GM12878 (cell line): ENCODE measurements around the gene FUBP3. TPM values are rescaled to one million over a fixed set of nuclear protein-coding genes. Genes with fewer than 3 reads are reported as not detected.

ENCODE experiments used
- PAX8 ChIP-seq: fragments of 450-650 bp; IDR thresholded peaks from 2 replicates; pipeline ENCODE4 v1.6.1; 2017; ENCODE audit warnings: mild to moderate bottlenecking, moderate library complexity
- polyA plus RNA-seq, 11 experiments: library from polyadenylated mRNA; depleted of rRNA in 4 of 11; unstranded in 6 of 11; stranded (reverse) in 5 of 11; fragments of >200 nt; fragmentation: Nextera tagmentation in 4 of 11; fragmentation: Illumina TruSeq in 1 of 11; extraction: Ambion mirVana in 4 of 11; extraction: Trizol in 1 of 11; gene quantifications; 1 replicate in 1 of 11; 2 replicates in 10 of 11; pipeline versions ENCODE4 v1.2.1 to v1.2.3, GENCODE V29; 2011 to 2016; ENCODE audit warnings: inconsistent platforms in 2 of 11, missing spikeins in 2 of 11, low read depth in 1 of 11
- total RNA-seq, 4 experiments: library from RNA; depleted of rRNA in 3 of 4; stranded (reverse); fragments of >200 nt in 3 of 4; fragmentation: Illumina TruSeq in 1 of 4; extraction: Trizol in 1 of 4; gene quantifications; 2 replicates each; pipeline versions ENCODE4 v1.2.1 to v1.2.3, GENCODE V29; 2013 to 2021
- TF ChIP-seq, protein P1 (sequence below): fragments of 450-650 bp; formaldehyde crosslinking; IDR thresholded peaks from 2 replicates; pipeline ENCODE4 v1.4.0; 2022; ENCODE audit warnings: mild to moderate bottlenecking, moderate library complexity
- TF ChIP-seq, protein P2 (sequence below): fragments of 450-650 bp; IDR thresholded peaks from 2 replicates; pipeline ENCODE4 v1.6.1; 2016; ENCODE audit warnings: mild to moderate bottlenecking, moderate library complexity, borderline replicate concordance
- TF ChIP-seq, protein P3 (sequence below): fragments of 450-650 bp; IDR thresholded peaks from 2 replicates; pipeline ENCODE4 v1.6.1; 2017; ENCODE audit warnings: mild to moderate bottlenecking, moderate library complexity
- TF ChIP-seq, protein P4 (sequence below): fragments of 450-650 bp; IDR thresholded peaks from 2 replicates; pipeline ENCODE4 v1.6.1; 2018; ENCODE audit warnings: borderline replicate concordance, mild to moderate bottlenecking; ENCODE audit not compliant: partially characterized antibody

Gene FUBP3
- total and polyA plus RNA-seq, 10 of the 15 experiments (the other 5 are each of a cell fraction or from before 2014, with no cell fraction given) = 2.4 to 49.4 (median 37.2) TPM

DNA sequence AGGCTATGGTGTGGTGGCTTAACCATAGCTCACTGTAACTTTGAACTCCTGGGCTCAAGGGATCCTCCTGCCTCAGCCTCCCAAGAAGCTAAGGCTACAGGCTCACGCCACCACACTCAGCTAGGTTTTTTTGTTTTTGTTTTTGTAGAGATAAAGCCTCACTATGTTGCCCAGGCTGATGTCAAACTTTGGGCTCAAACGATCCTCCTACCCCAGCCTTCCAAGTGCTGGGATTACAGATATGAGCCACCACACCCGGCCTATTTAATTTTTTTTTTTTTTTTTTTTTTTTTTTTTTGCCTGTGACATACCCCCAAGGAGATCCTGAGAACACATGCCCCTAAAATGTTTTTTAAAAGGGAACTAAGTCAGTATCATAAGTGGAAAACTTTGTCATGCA lies 10.4 kb downstream of the FUBP3 start (continued):
- TF ChIP-seq, protein P1, sequence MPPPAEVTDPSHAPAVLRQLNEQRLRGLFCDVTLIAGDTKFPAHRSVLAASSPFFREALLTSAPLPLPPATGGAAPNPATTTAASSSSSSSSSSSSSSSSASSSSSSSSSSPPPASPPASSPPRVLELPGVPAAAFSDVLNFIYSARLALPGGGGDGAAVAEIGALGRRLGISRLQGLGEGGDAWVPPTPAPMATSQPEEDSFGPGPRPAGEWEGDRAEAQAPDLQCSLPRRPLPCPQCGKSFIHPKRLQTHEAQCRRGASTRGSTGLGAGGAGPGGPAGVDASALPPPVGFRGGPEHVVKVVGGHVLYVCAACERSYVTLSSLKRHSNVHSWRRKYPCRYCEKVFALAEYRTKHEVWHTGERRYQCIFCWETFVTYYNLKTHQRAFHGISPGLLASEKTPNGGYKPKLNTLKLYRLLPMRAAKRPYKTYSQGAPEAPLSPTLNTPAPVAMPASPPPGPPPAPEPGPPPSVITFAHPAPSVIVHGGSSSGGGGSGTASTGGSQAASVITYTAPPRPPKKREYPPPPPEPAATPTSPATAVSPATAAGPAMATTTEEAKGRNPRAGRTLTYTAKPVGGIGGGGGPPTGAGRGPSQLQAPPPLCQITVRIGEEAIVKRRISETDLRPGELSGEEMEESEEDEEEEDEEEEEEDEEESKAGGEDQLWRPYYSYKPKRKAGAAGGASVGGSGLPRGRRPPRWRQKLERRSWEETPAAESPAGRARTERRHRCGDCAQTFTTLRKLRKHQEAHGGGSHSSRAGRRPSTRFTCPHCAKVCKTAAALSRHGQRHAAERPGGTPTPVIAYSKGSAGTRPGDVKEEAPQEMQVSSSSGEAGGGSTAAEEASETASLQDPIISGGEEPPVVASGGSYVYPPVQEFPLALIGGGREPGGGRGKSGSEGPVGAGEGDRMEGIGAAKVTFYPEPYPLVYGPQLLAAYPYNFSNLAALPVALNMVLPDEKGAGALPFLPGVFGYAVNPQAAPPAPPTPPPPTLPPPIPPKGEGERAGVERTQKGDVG (CRISPR knock-in tag) = no peak
- no peak for TF ChIP-seq PAX8
- TF ChIP-seq, protein P2, sequence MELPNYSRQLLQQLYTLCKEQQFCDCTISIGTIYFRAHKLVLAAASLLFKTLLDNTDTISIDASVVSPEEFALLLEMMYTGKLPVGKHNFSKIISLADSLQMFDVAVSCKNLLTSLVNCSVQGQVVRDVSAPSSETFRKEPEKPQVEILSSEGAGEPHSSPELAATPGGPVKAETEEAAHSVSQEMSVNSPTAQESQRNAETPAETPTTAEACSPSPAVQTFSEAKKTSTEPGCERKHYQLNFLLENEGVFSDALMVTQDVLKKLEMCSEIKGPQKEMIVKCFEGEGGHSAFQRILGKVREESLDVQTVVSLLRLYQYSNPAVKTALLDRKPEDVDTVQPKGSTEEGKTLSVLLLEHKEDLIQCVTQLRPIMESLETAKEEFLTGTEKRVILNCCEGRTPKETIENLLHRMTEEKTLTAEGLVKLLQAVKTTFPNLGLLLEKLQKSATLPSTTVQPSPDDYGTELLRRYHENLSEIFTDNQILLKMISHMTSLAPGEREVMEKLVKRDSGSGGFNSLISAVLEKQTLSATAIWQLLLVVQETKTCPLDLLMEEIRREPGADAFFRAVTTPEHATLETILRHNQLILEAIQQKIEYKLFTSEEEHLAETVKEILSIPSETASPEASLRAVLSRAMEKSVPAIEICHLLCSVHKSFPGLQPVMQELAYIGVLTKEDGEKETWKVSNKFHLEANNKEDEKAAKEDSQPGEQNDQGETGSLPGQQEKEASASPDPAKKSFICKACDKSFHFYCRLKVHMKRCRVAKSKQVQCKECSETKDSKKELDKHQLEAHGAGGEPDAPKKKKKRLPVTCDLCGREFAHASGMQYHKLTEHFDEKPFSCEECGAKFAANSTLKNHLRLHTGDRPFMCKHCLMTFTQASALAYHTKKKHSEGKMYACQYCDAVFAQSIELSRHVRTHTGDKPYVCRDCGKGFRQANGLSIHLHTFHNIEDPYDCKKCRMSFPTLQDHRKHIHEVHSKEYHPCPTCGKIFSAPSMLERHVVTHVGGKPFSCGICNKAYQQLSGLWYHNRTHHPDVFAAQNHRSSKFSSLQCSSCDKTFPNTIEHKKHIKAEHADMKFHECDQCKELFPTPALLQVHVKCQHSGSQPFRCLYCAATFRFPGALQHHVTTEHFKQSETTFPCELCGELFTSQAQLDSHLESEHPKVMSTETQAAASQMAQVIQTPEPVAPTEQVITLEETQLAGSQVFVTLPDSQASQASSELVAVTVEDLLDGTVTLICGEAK = no peak
- TF ChIP-seq, protein P3, sequence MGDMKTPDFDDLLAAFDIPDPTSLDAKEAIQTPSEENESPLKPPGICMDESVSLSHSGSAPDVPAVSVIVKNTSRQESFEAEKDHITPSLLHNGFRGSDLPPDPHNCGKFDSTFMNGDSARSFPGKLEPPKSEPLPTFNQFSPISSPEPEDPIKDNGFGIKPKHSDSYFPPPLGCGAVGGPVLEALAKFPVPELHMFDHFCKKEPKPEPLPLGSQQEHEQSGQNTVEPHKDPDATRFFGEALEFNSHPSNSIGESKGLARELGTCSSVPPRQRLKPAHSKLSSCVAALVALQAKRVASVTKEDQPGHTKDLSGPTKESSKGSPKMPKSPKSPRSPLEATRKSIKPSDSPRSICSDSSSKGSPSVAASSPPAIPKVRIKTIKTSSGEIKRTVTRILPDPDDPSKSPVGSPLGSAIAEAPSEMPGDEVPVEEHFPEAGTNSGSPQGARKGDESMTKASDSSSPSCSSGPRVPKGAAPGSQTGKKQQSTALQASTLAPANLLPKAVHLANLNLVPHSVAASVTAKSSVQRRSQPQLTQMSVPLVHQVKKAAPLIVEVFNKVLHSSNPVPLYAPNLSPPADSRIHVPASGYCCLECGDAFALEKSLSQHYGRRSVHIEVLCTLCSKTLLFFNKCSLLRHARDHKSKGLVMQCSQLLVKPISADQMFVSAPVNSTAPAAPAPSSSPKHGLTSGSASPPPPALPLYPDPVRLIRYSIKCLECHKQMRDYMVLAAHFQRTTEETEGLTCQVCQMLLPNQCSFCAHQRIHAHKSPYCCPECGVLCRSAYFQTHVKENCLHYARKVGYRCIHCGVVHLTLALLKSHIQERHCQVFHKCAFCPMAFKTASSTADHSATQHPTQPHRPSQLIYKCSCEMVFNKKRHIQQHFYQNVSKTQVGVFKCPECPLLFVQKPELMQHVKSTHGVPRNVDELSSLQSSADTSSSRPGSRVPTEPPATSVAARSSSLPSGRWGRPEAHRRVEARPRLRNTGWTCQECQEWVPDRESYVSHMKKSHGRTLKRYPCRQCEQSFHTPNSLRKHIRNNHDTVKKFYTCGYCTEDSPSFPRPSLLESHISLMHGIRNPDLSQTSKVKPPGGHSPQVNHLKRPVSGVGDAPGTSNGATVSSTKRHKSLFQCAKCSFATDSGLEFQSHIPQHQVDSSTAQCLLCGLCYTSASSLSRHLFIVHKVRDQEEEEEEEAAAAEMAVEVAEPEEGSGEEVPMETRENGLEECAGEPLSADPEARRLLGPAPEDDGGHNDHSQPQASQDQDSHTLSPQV = no peak
- TF ChIP-seq, protein P4, sequence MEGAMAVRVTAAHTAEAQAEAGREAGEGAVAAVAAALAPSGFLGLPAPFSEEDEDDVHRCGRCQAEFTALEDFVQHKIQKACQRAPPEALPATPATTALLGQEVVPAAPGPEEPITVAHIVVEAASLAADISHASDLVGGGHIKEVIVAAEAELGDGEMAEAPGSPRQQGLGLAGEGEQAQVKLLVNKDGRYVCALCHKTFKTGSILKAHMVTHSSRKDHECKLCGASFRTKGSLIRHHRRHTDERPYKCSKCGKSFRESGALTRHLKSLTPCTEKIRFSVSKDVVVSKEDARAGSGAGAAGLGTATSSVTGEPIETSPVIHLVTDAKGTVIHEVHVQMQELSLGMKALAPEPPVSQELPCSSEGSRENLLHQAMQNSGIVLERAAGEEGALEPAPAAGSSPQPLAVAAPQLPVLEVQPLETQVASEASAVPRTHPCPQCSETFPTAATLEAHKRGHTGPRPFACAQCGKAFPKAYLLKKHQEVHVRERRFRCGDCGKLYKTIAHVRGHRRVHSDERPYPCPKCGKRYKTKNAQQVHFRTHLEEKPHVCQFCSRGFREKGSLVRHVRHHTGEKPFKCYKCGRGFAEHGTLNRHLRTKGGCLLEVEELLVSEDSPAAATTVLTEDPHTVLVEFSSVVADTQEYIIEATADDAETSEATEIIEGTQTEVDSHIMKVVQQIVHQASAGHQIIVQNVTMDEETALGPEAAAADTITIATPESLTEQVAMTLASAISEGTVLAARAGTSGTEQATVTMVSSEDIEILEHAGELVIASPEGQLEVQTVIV = no peak
- TF ChIP-seq, all 136 proteins: peak for 0
